GM12892 (cell line): Measurements from ENCODE around the gene CAMTA1.
"Not testable (repeated sequence)": the region's sequence is repeated elsewhere in the genome, so short reads cannot be mapped to it uniquely, and the experiment has no call there.

Experiments used
- DNase-seq: peaks from one replicate; pipeline ENCODE4 v3.0.0; 2011; ENCODE audit not compliant: insufficient read length
- FAIRE-seq: peaks from 2 replicates; lab custom pipeline; 2011; peaks lifted over from hg19 to GRCh38; lab: Jason Lieb, UNC
- POLR2A ChIP-seq: IDR thresholded peaks from 2 replicates; pipeline ENCODE4 v1.6.1; 2011; ENCODE audit warnings: low read depth, low read length, control low read depth
- POLR2AphosphoS5 ChIP-seq: IDR thresholded peaks from 2 replicates; pipeline ENCODE4 v1.6.1; 2011; ENCODE audit warnings: low read depth, low read length, control low read depth
- TAF1 ChIP-seq: IDR thresholded peaks from 2 replicates; pipeline ENCODE4 v1.6.1; 2011; ENCODE audit warnings: low read depth, mild to moderate bottlenecking, control low read depth, low read length, borderline replicate concordance

The CAMTA1 gene

GRCh38 chr1:7783178-7783711 is 998.0 kb downstream of the CAMTA1 start:
- TF ChIP-seq POLR2AphosphoS5 (no peak), POLR2A (no peak), TAF1 (no peak)
- peak; percentile 52 for DNase-seq
- peak; percentile 71 for FAIRE-seq

DNA sequence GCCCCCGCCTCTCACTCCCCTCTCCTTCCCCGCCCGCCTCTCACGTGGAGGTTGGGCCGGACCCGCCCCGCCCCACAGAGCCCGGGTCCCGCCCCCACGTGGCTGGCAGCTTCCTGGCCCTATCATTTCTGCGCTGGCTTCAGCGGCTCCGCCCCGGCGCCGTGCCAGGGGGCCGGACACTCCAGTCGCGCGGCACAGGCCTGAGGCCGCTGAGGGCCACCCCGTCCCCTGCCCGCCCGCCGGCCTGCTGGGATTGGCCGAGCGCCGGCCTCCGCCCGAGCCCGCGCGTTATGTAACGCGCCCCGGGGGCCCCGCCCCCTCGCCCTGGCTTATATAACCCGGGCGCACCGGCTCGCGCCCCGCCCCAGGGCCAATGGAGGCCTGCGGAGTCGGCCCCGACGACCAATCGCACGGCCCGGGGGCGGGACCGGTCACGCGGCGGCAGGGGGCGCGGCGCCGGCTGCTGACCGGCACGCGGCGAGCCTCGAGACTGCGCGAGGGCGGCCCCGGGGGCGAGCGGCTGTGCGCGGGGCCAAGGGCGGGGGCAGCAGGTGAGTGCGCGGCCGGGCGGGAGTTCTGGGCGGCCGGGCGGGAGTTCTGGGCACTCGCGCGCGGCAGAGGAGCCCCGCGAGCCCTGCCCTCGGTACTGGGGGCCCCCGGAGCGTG is 998.7 kb downstream of the CAMTA1 start, which contains the start of gene PER3:
Gene PER3 (plus strand): TSS at position 466 of the 666 bp plus-strand sequence. CDS start 587 bp downstream, outside the sequence.
- no peak for TF ChIP-seq POLR2AphosphoS5
- no peak for TF ChIP-seq TAF1
- TF ChIP-seq POLR2A = no peak
- FAIRE-seq (peak; percentile 88), DNase-seq (peak; percentile 89)

DNA sequence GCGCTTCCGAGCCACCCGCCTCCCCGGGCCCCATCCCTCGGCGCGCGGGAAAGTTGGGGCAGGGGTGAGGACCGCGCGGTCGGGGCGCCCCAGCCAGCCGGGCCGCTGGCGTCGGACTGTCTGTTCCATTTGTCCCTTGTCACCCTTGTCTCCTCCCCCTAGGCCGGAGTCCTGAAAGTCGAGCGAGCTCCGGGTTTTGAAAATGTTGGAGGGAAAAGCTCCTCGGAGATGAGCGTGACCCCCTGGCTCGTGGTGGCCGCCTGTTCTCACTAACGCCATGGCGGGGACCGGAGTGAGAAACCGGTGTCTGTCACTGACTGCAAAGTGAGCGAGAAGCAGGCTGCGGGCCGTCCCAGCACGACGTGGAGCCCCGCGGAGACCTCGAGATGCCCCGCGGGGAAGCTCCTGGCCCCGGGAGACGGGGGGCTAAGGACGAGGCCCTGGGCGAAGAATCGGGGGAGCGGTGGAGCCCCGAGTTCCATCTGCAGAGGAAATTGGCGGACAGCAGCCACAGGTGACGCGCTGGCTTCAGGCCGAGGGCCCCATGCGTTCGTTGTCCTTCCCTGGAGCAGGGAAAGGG is 999.3 kb downstream of the CAMTA1 start:
- DNase-seq (no peak), FAIRE-seq (no peak)
- TF ChIP-seq POLR2A = no peak

- FAIRE-seq = no peak
- no peak for DNase-seq
- TF ChIP-seq POLR2AphosphoS5 = no peak
- TF ChIP-seq TAF1 = no peak
- TF ChIP-seq POLR2A = no peak
Observed at GRCh38 chr1:7785108-7785507, 999.9 kb downstream of the CAMTA1 start.

DNA sequence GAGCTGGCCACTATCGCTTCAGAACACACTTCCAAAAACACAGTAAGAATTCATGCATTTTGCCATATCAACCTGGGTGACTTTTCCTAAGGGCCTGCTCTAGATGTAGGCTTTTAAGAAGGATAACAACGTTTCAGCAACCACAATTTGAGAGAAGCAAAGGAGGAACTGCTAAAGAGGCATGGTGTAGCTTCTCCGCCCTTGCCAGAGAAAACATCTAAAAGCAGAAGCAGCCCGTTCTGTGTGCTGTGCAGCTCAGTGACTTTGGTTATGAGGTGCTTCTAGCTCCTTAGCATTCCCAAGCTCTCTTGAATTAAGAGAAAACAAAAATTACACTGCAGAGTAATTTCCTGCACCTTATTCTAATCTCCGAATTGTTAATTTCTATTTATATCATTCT is 1001.5 kb downstream of the CAMTA1 start:
- TF ChIP-seq TAF1 (no peak), POLR2A (no peak), POLR2AphosphoS5 (no peak)
- FAIRE-seq (no peak), DNase-seq (no peak)

GRCh38 chr1:7789828-7790227 is 1004.6 kb downstream of the CAMTA1 start:
- TF ChIP-seq POLR2AphosphoS5 = no peak
- no peak for TF ChIP-seq POLR2A
- TF ChIP-seq TAF1 = no peak
- FAIRE-seq (no peak), DNase-seq (no peak)

- not testable (repeated sequence) for FAIRE-seq, DNase-seq
Observed at GRCh38 chr1:7791027-7791426, 1005.8 kb downstream of the CAMTA1 start.

- TF ChIP-seq POLR2A = no peak
- TF ChIP-seq POLR2AphosphoS5 = no peak
- TF ChIP-seq TAF1 = no peak
- no peak for DNase-seq
- FAIRE-seq = no peak
Observed at GRCh38 chr1:7795406-7795805, 1010.2 kb downstream of the CAMTA1 start.

DNA sequence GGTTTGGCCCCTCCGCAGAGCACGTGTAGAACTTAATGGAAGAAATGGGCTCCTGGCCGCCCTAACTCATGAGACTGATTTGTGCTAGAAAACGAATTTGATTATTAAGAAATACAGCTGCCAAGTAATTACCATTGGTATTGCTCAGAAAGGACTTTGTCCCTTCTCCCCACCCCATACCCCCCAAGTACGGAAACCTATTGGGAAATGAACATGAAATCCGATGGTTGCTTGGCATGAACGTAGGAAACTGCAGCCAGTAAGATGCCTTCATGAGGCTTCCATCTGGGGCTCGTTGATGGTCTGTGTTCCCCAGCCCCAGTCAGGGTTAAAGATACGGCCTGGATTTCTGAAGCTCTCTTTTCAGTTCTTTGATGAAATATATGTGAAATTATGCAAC is 1020.2 kb downstream of the CAMTA1 start:
- FAIRE-seq = no peak
- TF ChIP-seq POLR2A (no peak), TAF1 (no peak), POLR2AphosphoS5 (no peak)

DNA sequence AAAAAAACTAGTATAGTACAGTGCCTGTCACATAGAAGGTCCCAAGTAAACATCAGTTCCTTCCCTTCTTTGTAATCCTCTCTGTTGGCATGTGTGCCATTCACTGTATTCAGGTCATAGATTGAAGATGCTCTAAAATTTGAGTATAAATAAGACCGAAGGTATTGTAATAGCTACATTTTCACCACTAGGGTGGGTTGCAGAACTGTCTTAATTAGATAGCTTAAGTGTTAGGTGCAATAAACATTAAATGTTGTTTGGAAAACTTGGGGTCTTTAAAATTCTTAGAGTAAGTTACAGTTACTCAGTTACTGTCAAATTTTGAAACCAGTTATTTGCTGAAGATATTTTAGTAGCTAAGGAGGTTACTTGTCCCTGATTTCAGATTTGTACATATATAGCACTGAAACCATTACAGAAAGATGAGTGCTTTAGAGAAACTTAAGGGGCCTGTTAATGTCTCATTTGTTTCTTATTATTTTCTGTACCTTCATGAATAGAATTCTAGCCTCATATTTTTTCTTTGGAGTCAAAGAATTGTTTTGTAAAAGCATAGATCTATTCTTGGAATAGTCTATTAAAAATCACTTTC is 1023.1 kb downstream of the CAMTA1 start:
- no peak for DNase-seq
- no peak for FAIRE-seq
- TF ChIP-seq POLR2AphosphoS5 = no peak
- no peak for TF ChIP-seq TAF1
- no peak for TF ChIP-seq POLR2A

More for the DNA sequence above, 1020.2 kb downstream of the CAMTA1 start:
- no peak for DNase-seq

DNA sequence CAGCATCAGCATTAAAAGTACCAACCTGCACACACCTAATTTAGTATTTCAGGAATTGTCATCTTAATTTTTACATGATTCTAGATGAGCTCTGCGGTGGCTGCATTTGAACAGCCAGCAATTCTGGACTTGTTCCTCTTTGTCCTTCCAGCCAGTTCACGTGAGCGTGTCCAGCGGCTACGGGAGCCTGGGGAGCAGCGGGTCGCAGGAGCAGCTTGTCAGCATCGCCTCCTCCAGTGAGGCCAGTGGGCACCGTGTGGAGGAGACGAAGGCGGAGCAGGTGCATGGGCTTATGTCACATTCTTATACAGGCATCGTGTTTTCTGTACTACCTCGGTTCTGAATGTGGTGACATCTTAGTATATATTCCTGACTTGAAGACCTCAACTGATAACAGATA is 1024.5 kb downstream of the CAMTA1 start:
- no peak for DNase-seq
- FAIRE-seq = no peak

GRCh38 chr1:7810395-7810794 is 1025.1 kb downstream of the CAMTA1 start:
- FAIRE-seq = no peak
- TF ChIP-seq TAF1 (no peak), POLR2A (no peak), POLR2AphosphoS5 (no peak)
- DNase-seq = no peak

More for the DNA sequence above, 1024.5 kb downstream of the CAMTA1 start:
- TF ChIP-seq TAF1 (no peak), POLR2AphosphoS5 (no peak), POLR2A (no peak)
